IPS DF 4.7 (cell line): ENCODE measurements around the gene KIF21B.
"Not testable (repeated sequence)": the region's sequence is repeated elsewhere in the genome, so short reads cannot be mapped to it uniquely, and the experiment has no call there.

Experiments
- DNase-seq: peaks from one replicate; pipeline ENCODE4 v3.0.0-alpha.2; 2013; ENCODE audit warnings: low spot score; ENCODE audit errors: extremely low read depth

KIF21B gene

DNA sequence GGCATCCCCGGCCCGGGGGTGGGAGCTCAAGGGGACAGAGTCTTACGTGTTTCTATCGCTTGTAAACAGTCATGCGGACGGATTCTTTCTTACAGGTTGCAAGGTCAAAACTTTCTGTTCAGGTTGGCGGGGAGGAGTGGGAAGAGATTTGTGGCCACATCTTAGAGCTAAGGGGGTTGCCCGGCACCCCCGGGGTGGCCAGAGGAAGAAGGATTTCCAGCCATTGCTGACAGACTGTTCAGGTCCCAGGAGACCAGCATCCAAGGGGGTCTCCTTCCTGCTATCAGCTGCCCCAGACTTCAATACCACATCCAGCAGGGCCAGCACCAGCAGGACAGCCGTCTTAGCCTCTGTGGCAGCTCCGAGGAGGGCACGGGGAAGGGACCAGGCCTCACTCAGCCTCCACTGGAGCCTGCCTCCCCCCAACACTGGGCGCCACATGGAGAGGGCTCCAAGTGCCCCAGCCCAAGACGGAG, 52.0 kb downstream of the KIF21B start:
- no peak for DNase-seq

DNA sequence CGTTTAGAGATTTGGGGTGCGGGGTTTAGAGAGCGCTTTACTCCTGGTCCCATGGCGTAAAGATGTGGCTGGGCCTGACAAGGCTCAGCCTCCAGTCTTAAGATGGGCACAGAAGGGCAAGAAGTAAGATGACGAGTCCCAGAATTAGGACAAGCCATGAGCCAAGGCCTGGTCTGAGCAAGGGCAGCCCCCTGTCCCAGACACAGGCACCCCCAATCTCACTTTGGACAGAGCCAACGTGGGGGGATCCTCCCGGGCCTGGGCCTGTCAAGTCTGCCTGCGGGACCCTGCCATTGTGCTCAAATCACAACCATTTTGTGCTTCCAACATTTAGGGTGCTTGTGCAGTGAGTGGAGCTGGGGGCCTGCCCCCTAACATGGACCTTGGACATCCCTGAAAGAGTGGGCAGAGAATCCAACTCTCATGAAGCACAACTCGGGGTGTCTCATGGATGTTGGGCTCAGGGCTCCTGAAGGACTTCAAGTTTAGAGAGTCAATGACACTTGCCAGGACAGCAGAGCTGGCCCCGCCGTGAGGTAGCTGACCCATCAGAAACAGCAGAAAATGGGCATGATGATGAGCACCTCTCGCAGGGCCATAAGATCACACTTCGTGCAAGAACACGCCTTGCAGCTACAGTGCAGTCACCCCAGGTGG, 52.6 kb downstream of the KIF21B start:
- DNase-seq, result no peak

DNA sequence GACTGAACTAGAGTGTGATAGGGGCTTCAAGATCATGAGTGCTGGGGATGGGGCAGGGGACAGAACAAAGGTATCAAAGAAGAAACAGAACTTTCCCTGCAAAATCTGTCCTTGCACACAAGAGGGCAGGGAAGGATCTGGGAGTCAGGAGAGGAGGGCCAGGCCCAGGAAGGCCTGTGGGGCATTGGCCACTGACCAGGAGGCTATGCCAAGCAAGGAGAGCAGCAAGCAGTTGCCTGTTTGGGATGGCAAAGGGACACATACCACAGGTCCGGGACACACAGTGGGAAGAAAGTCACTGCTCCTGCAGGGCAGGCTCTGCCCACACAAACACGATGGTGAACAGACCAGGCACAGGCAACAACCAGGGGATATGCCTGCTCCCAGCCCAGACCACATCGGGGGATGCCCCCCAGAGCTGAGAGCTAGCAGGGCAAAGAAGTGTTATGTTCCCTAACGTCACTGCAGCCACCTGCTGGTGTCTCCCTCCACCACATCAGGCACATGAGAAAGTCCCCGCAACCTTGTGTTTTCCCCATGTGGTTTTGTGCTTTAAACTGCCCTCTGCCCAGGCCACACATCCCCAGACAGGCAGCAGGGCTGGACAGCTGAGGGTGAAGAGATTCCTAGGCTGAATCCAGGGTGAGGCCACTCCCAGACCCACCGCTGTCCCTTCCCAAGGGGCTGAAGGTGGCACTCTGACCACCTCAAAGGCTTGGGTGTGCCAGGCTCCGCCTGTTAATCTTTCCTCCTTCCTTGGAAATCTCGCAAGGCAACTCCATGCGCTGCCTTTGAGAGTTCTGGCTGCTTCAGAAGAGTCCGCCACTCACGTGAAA, 53.6 kb downstream of the KIF21B start:
- DNase-seq, result no peak

DNA sequence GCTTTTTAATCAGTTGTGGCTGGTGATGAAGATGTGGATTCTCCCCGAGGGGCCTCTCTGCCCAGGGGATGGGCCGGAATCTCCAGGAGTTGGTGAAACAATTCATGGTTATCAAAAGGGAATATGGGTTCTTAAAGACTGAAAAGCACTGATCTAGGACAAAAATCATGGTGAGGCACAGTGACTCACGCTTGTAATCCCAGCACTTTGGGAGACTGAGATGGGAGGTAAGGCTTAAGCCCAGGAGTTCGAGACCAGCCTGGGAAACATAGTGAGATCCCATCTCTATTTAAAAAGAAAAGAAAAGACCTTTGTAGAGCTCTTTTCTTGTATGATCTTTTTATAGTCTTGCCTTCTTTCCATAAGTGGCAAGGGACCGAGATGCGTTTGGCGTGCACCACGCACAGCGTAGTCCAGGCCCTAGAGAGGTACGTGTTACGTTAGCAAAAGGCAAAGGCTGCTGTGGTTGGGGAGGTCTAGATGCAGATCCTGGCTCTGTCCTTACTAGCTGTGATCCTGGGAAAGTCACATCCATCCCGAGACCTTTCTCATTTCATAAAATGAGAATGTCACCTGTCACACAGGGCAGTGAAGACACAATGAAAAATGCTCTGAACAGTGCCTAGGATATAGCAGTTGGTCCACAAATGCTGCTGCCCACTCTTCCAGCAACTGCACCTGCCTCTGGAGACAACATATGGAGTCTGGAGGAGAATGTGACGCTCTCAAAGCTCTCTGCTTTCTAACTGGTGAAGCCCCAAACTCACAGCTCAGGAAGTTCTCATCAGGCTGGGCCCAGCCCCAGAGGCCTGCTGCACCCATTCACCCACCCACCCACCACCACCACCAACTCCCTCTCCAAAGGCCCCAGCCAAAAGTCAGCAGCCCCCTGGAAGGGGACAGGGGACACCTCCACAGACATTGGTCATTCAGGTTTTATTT, 54.8 kb downstream of the KIF21B start:
- DNase-seq, result no peak

DNA sequence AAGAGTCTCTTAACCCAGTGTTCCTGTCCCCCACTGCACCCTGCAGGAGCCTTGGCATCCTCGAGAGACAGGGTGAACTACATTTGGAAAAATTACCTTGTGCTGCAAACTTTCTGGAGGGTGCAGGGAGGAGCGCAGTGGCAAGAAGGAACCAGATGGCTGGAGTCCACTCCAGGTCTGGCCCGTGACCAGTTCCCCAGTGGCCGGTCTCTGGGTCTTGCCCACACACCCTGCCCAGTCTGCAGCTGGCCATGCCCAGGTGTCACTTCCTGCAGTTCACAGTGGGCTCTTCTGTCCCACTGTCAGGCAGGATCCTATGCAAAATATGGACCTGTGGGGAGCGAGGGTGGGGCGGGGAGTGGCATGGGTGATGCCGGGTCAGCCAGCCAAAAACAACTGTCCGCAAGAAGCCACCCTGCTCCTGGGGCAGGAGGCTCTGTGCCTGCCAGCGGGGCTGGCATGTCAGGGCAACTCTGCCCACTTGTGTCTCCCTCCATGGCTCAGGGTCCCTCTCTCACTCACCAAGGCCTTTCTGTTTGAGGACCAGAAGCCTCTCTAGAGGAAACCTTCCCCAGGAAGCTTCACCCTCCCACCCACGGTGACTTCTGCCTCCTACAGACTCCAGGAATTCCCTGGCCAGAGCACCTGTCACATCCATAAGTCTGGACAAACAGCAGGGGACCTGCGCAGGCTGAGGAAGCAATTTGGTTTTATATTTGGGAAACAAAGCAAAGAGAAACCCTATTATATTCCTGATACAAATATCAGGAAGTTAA, 55.6 kb downstream of the KIF21B start:
- no peak for DNase-seq

DNA sequence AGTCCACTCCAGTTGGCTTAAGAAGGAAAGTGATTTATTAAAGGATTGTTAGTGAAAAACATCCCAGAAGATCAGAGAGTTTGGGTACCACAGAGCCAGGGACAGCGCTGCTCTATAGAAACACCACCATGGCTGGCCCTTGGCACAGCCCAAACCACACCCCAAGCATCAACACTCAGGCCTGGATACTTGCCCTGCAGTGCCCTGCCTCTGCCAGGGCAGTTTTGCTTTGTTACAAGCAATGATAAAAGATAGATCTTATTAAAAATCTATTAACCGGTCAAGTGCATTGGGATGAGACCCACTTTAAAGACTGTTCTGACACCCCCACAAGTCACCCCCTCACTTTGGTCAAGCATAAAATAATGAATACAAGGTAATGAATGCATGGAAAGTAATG, 56.6 kb downstream of the KIF21B start:
- no peak for DNase-seq

DNA sequence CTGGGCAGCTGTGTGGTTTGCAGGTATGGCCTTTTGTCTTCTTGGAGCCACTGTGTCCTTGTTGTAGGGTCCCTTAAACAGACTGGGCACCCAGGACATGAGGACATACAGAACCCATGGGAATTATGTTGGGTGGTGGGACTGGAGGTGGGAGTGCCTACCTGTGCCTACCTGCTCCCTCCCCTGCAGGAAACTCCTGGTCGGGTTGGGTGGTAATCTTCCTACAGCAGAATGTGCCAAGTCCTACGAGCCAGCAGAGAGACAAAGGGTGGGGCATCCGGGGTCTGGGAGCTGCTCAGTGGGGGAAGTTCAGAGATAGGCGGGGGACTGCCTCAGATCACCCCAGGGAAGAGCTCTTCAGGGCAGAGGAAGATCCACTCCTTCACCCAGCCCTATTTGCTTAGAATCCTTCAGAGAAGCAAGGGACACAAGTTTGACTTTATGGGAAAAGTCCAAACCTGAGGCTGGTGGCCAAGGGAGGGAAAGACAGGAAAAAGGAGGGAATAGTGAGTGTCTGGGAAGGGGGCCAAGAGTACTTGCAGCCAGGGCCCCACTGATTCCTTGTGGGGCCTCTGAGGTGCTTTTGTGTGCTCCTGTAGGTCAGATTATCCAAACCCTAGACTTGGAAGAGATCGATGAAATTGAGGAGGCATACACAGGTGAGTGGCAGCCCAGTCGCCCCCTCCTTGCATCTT, 58.3 kb downstream of the KIF21B start:
- no peak for DNase-seq

DNA sequence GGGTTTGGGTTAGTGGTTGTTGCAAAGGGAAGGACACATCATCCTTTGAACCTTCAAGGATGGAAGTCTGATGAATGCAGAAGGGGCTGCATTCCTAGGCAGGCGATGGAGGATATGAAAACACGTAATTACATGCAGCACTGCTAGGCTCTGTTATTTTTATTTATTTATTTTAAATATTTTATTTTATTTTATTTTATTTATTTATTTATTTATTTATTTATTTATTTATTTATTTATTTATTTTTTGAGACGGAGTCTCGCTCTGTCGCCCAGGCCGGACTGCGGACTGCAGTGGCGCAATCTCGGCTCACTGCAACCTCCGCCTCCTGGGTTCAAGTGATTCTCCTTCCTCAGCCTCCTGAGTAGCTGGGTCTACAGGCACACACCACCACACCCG, 59.6 kb downstream of the KIF21B start:
- DNase-seq, result not testable (repeated sequence)

DNA sequence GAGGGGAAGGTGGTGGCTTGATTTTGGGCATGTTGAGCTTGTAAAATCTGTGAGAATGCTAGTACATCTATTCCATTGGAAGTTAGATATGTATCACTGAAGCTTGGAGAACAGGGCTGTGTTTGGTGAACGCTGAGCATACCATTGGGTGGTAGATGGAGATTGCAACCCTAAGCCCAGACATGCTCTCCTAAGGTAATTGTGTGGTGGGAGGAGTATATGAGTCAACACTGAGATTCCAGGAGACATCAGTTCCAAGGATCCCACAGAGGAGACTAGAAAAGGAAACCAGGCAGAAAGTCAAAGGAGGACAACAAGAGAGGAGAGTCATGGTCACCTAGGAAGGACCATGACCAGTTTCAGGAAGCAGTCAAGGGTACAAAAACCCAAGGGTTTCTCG, 60.4 kb downstream of the KIF21B start:
- DNase-seq, result no peak

DNA sequence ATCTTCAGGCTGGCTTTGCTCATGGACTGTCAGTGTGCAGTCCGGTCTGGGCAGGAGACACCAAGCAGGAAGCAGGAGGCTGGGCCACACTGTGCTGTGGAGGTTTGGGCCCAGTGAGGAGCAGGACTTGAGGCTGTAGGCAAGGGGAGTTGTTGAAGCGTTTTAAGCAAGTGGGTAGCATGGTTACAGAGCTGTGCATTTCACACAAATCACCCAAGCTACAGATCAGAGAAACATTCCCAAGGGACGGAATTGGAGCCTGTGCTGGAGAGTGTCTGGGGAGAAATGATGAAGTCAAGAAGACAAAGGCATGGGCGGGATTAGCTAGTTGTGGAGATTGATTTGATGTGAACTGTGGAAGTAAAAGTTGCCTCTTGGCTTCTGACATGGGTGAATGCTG, 60.9 kb downstream of the KIF21B start:
- no peak for DNase-seq

DNA sequence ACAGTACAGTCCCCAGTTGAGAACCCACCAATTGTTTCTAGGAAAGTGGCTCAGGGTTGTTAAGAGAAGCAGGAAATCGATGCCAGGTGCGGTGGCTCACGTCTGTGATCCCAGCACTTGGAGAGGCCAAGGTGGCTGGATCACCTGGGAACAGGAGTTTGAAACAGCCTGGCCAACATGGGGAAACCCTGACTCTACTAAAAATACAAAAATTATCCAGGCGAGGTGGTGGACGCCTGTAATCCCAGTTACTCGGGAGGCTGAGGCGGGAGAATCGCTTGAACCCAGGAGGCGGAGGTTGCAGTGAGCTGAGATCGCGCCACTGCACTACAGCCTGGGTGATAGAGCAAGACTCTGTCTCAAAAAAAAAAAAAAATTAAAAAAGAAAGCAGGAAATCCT, 61.4 kb downstream of the KIF21B start:
- not testable (repeated sequence) for DNase-seq

DNA sequence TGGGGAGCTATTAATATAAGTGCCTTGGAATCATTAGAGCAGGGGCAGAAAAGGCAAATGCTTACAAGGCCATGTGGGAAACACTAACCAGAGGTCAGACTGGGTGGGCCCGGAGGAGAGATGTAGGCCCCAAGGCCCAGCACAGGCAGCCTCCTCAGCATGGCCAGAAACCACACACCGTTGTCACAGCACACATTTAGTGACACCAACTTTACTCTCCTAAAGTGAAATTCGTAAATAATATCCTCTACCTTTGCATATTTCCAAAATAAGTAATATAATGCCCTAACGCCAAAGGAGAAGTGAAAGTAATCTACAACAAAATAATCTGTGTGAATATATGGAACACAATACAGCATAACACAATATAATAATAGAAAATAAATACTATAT, 62.6 kb downstream of the KIF21B start:
- DNase-seq, result no peak

DNA sequence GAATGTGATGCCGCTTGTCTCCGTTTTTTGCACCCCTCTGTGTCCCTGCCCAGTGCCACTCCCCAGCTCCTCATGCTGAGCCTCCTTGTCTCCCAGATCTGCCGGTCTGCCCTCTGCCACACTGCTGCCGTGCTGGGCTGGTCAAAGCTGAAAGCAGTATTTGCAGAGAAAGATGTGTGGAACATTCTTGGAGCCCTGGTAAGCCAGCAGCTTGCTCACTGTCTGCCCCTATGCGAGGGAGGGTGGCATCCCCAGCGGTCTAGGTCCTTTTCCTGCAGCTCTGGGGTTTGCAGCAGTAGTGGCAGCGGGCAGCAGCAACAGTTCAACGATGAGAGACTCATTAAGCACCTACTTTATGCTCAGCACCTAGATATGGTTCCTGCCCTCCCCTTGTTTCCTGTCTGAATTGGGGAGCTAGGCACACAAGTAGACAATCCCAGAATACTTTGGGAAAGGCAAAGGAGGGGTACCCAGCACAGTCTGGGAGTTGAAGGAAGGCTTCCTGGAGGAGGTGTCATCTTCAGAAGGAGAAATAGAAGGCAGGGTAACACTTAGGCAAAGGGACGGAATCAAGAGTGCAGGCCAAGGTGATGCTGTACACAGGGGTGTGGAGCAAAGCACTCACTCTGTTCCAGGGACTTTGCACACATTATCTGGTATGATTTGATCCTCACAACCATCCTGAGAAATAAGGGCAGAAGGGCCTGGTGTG, 63.1 kb downstream of the KIF21B start:
- no peak for DNase-seq

DNA sequence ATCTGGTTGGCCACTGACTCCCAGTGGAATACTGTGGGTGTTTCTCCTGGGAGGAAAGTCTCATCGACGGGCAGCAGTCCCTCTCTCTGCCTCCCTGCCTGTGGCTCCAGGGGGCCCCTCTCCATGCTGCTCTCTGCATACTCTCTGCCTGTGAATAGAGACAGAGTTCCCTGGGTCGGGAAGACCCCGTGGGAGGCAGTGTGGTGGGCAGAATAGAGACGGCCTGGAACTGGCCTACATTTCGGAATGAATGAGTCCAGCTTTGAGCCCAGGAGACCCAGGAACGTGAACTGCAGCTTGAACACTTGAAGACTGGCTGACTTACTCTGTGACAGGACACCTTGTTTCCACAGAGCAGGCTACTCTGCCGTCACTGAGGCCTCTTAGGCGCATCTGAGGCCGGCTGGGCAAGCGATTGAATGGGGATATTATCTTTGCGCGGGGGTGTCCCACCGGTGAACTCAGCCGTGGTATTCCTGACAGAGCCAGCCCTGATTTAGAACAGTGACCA, 64.0 kb downstream of the KIF21B start:
- DNase-seq, result no peak

DNA sequence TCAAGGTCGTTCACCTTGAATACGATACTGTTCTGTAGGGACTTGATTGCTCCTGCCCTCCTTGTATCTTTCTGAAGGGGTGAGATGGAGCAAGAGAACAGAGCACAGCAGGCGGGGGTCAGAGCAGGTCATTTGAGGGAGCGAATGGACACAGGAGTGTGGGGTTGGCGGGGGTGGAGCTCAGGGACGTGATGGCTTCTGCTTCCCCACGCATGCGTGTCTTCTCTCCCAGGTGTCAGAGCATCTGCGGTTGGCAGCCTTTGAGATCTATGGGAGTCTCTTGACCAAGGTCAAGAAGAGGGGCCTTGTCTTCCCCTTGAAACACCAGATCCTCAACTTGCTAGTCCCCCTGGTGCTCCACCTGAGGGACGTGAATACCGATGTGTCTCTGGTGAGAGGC, 64.9 kb downstream of the KIF21B start:
- DNase-seq, result no peak

DNA sequence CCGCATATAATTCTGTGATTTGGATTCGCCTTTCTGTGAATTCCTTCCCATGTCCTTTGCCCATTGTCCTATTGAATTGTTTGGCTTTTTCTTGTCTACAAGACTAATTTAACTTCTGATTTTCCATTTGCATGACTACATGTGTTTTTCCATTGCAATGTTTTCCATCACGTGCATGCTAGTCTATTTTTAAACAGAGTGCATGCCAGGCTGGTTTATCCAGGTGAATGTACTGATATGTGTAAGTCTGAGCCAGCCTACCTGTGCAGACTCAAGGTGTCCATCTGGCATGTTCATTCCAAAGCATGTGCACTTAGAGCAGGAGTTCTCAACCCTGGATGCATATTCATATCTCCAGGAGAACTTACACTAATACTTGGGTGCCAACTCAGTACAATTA, 69.1 kb downstream of the KIF21B start:
- no peak for DNase-seq

DNA sequence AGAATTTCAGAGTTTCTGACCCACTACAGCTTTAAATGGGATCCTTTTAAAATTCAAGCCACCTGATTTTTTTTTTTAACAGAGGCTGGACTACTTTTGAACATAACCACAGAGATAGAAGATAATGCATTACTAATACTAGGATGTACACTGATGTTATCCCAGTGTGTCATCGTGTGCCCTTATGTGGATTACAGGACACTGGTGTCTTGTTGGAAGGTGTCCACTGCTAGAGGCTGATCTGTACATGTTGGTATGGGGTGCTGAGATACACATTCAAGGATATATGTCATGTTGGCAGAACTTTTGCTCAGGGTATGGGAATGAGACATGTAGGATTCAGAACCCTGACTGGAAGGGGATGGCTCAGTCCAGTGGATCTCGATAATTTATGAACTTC, 72.5 kb downstream of the KIF21B start:
- DNase-seq, result no peak

DNA sequence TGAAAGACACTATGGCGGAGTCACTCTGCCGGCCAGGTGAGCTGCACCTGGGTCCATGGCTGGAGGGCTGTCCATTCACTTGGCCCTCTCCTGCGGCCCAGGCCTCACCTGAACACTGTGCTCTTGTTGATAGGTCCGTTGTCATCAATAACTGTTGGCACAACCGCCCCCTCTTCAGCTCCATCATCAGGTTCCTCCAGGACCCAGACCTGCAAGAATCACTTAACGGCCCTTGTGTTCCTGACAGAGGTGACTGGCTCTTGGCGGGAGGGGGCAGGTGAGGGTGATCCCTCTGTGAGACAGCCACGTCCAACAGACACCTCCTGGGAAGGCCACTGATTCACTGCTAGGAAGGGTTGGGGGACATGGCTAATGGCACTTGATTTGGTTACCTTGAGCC, 73.9 kb downstream of the KIF21B start:
- DNase-seq, result no peak

DNA sequence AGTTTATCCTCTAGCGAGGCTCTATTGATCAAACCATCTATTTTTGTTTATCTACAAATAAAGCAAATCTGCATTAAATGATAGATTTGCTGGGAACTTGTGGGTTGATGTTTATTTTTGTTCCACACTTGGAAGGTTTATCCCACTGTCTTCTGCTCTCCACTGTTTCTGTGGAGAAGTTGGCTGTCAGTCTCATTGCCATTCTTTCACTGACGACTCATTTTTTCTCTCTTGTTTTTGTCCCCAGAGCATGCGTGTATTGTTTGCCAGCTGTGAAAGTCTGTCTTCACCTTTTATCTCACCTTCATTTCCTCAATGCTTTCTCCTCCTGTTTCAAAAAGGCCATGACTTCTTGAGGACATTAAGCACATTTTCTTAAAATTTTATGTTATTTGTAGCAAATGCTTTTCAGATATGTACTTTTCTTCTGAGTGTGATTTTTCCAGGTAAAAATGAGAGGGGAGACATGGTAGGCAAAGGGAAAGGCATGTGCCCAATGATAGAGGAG, 76.4 kb downstream of the KIF21B start:
- DNase-seq, result no peak
